NCI-H226 (cell line): ENCODE results near the gene DDX18.

Experiments
- DNase-seq: peaks from one replicate; pipeline ENCODE4 v3.0.0-alpha.2; 2015

Gene DDX18

GRCh38 chr2:117835990-117836760 is 21.7 kb downstream of the DDX18 start:
- DNase-seq = no peak

- no peak for DNase-seq
Observed at GRCh38 chr2:117845304-117845703, 30.8 kb downstream of the DDX18 start.

GRCh38 chr2:117850015-117850414 is 35.5 kb downstream of the DDX18 start:
- DNase-seq = no peak

GRCh38 chr2:117850461-117850860 is 36.0 kb downstream of the DDX18 start:
- DNase-seq = no peak

- DNase-seq = no peak
Observed at GRCh38 chr2:117851969-117852368, 37.5 kb downstream of the DDX18 start.

GRCh38 chr2:117853316-117853715 is 38.8 kb downstream of the DDX18 start:
- no peak for DNase-seq

GRCh38 chr2:117853873-117854272 is 39.4 kb downstream of the DDX18 start:
- DNase-seq = no peak

GRCh38 chr2:117854610-117855009 is 40.1 kb downstream of the DDX18 start:
- no peak for DNase-seq

GRCh38 chr2:117855886-117856285 is 41.4 kb downstream of the DDX18 start:
- peak; percentile 25 for DNase-seq

GRCh38 chr2:117856415-117857210 is 42.1 kb downstream of the DDX18 start:
- peak; percentile 98 for DNase-seq

GRCh38 chr2:117858336-117858735 is 43.8 kb downstream of the DDX18 start:
- DNase-seq = no peak

GRCh38 chr2:117858892-117859531 is 44.5 kb downstream of the DDX18 start:
- DNase-seq = no peak

GRCh38 chr2:117859532-117859911 is 45.0 kb downstream of the DDX18 start:
- no peak for DNase-seq

- no peak for DNase-seq
Observed at GRCh38 chr2:117859924-117860647, 45.6 kb downstream of the DDX18 start.

GRCh38 chr2:117862459-117862858 is 48.0 kb downstream of the DDX18 start:
- no peak for DNase-seq

- no peak for DNase-seq
Observed at GRCh38 chr2:117875786-117876185, 61.3 kb downstream of the DDX18 start.

- DNase-seq = no peak
Observed at GRCh38 chr2:117879003-117879402, 64.5 kb downstream of the DDX18 start.
